WTC11 (cell line): ENCODE data around the gene STX12.

Source experiments
- CREB1 ChIP-seq: sonication (generic); formaldehyde crosslinking; IDR thresholded peaks from 2 replicates; pipeline ENCODE4 v1.8.0; 2023; ENCODE audit warnings: mild to moderate bottlenecking, missing genetic modification reagents
- ETV6 ChIP-seq: sonication (generic); formaldehyde crosslinking; IDR thresholded peaks from 2 replicates; pipeline ENCODE4 v1.8.1; 2022; ENCODE audit warnings: mild to moderate bottlenecking, missing genetic modification reagents
- GRHL2 ChIP-seq: fragments of 250-450 bp; sonication (Bioruptor Pico); IDR thresholded peaks from 2 replicates; pipeline ENCODE4 v1.8.0; 2022; ENCODE audit warnings: mild to moderate bottlenecking, moderate library complexity; ENCODE audit not compliant: insufficient replicate concordance, severe bottlenecking
- IRF2 ChIP-seq: sonication (generic); formaldehyde crosslinking; IDR thresholded peaks from 2 replicates; pipeline ENCODE4 v1.8.0; 2022; ENCODE audit warnings: low read depth, missing genetic modification reagents, borderline replicate concordance
- JUN ChIP-seq: sonication (generic); formaldehyde crosslinking; IDR thresholded peaks from 2 replicates; pipeline ENCODE4 v1.8.0; 2023; ENCODE audit warnings: mild to moderate bottlenecking, missing genetic modification reagents
- TCF7 ChIP-seq: sonication (generic); formaldehyde crosslinking; IDR thresholded peaks from 2 replicates; pipeline ENCODE4 v1.8.0; 2022; ENCODE audit warnings: mild to moderate bottlenecking, low read depth, missing genetic modification reagents, moderate library complexity
- ZNF121 ChIP-seq: sonication (generic); formaldehyde crosslinking; IDR thresholded peaks from 2 replicates; pipeline ENCODE4 v1.8.0; 2023; ENCODE audit warnings: missing genetic modification reagents
- ZNF416 ChIP-seq: fragments of 250-450 bp; sonication (Bioruptor Pico); IDR thresholded peaks from 2 replicates; pipeline ENCODE4 v1.9.0; 2021; ENCODE audit warnings: mild to moderate bottlenecking, inconsistent platforms
- ZNF423 ChIP-seq: fragments of 250-450 bp; sonication (Bioruptor Pico); IDR thresholded peaks from 2 replicates; pipeline ENCODE4 v2.1.2; 2022; ENCODE audit warnings: mild to moderate bottlenecking, moderate library complexity
- TF ChIP-seq, protein P1 (sequence below): fragments of 200-600 bp; IDR thresholded peaks from 2 replicates; pipeline ENCODE4 v1.8.0; 2022; ENCODE audit warnings: antibody characterized with exemption
- TF ChIP-seq, protein P2 (sequence below): sonication (generic); formaldehyde crosslinking; IDR thresholded peaks from 2 replicates; pipeline ENCODE4 v1.8.1; 2023; ENCODE audit warnings: mild to moderate bottlenecking, missing genetic modification reagents, moderate library complexity
- TF ChIP-seq, protein P3 (sequence below): sonication (generic); formaldehyde crosslinking; conservative IDR thresholded peaks from 2 replicates; pipeline ENCODE4 v1.8.1; 2022; ENCODE audit warnings: mild to moderate bottlenecking, missing genetic modification reagents
- TF ChIP-seq, protein P4 (sequence below): sonication (generic); formaldehyde crosslinking; IDR thresholded peaks from 2 replicates; pipeline ENCODE4 v1.8.0; 2022; ENCODE audit warnings: mild to moderate bottlenecking, missing genetic modification reagents

DNA sequence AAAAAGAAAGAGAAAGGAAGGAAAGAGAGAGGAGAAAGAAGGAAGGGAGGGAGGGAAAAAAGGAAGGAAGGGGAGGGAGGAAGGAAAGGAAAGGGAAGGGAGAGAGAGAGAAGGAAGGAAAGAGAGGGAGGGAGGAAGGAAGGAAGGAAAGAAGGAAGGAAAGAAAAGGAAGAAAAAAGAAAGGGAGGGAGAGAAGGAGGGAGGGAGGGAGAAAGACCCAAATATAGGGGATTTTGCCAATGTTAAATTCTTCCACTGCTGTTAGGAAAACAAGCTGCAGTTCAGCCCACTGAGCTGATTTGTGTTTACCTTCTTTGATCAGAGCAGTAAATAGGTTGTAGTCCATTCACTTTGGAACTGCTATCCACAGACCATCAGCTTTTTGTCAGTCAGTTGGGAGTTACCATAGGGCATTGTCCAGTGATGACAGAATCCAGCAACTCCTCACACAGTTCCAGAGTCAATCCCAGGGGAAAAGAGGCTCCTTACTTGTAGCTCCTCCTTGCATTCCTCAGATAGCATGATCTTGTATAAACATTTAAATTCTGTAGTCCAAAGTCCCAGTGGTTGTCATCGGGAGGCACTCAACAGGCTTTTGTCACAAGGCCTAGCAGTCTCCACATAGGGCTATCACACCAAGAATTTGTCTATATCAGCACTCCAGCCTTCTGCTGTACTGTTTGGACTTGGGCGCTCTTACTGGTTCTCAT lies 44.1 kb downstream of the STX12 start:
- TF ChIP-seq ETV6 (CRISPR knock-in tag) = no peak
- TF ChIP-seq GRHL2 (CRISPR knock-in tag) = no peak
- TF ChIP-seq JUN (CRISPR knock-in tag) = no peak
- TF ChIP-seq, protein P1, sequence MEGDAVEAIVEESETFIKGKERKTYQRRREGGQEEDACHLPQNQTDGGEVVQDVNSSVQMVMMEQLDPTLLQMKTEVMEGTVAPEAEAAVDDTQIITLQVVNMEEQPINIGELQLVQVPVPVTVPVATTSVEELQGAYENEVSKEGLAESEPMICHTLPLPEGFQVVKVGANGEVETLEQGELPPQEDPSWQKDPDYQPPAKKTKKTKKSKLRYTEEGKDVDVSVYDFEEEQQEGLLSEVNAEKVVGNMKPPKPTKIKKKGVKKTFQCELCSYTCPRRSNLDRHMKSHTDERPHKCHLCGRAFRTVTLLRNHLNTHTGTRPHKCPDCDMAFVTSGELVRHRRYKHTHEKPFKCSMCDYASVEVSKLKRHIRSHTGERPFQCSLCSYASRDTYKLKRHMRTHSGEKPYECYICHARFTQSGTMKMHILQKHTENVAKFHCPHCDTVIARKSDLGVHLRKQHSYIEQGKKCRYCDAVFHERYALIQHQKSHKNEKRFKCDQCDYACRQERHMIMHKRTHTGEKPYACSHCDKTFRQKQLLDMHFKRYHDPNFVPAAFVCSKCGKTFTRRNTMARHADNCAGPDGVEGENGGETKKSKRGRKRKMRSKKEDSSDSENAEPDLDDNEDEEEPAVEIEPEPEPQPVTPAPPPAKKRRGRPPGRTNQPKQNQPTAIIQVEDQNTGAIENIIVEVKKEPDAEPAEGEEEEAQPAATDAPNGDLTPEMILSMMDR = no peak
- TF ChIP-seq IRF2 (CRISPR knock-in tag) = no peak
- TF ChIP-seq, protein P2, sequence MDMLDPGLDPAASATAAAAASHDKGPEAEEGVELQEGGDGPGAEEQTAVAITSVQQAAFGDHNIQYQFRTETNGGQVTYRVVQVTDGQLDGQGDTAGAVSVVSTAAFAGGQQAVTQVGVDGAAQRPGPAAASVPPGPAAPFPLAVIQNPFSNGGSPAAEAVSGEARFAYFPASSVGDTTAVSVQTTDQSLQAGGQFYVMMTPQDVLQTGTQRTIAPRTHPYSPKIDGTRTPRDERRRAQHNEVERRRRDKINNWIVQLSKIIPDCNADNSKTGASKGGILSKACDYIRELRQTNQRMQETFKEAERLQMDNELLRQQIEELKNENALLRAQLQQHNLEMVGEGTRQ (CRISPR knock-in tag) = no peak
- TF ChIP-seq ZNF121 (CRISPR knock-in tag) = no peak
- TF ChIP-seq TCF7 (CRISPR knock-in tag) = no peak
- TF ChIP-seq, protein P3, sequence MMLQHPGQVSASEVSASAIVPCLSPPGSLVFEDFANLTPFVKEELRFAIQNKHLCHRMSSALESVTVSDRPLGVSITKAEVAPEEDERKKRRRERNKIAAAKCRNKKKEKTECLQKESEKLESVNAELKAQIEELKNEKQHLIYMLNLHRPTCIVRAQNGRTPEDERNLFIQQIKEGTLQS = no peak
- no peak for TF ChIP-seq CREB1 (CRISPR knock-in tag)
- TF ChIP-seq ZNF416 (CRISPR knock-in tag) = no peak
- no peak for TF ChIP-seq ZNF423 (CRISPR knock-in tag)
- TF ChIP-seq, protein P4, sequence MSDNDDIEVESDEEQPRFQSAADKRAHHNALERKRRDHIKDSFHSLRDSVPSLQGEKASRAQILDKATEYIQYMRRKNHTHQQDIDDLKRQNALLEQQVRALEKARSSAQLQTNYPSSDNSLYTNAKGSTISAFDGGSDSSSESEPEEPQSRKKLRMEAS = no peak
